ENCODE results near the gene UST. TPM values are rescaled to one million over a fixed set of nuclear protein-coding genes. Genes with fewer than 3 reads are reported as not detected.
A peak's percentile ranks its signal among the peaks of the same experiment; 100 is the strongest.
"Not testable (repeated sequence)": the region's sequence is repeated elsewhere in the genome, so short reads cannot be mapped to it uniquely, and the experiment has no call there.

The UST gene
- polyA plus RNA-seq, 1 donor: 5.8 TPM

- no peak for DNase-seq
These were observed 19.3 kb downstream of the UST start for GRCh38 chr6:148765898-148766808.

DNA sequence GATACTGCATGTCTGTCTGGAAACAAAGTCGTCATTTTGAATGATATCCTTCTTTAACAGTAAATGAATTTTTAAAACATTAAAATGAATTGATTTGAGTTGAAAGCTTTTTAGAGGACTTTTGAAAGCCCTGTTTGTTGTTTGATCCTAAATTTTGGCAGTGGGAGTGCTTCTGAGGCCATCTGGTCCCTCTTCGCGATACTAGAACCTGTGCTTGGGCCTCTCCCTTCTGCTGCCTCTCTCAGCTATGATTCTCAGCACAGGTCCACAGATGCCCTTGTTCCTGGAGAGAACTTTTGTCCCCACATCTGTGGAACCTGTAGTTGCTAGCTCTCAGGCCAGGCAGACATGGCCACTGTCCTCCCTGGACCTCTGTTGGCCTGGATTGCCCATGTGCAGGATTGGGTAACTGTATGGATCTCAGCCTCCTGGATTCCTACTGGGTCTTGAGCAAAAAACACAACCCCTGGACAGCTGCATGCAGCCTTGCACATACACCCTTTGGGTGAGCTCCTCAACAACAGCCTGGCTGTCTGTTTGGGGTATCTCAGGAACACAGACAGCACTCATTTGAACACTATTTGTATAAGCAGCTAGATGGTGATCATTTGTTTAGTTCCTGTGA is 21.9 kb downstream of the UST start:
- DNase-seq: no peak

DNA sequence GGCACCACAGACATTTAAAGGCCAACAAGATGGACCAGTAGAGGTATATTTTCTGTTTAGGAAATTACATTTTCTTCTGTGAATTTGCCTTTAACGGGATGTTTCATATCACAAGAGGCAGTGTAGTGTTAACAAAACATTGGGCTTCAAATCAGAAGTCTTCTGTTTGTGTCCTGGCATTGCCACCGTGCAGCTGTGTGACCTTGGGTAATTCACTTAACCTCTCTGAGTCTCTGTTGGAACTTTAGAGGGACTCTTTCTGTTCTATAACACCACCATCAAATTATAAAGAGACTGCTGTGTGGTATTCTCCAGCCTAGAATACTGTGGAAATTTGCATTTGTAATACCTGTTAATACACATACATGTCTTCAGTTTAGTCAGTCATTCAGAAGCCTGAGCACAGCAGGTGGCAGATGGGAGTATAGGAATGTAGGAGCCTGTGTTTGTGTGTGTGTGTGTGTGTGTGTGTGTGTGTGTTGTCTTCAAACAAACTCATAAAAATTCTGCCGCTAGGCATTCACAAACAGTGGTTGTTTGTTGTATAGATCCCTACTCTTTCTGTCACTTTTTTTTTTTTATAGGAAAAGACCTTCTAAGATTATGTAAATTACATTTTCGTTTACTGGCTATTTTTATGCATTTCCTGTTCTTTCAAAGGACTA is 22.6 kb downstream of the UST start:
- DNase-seq: no peak

DNA sequence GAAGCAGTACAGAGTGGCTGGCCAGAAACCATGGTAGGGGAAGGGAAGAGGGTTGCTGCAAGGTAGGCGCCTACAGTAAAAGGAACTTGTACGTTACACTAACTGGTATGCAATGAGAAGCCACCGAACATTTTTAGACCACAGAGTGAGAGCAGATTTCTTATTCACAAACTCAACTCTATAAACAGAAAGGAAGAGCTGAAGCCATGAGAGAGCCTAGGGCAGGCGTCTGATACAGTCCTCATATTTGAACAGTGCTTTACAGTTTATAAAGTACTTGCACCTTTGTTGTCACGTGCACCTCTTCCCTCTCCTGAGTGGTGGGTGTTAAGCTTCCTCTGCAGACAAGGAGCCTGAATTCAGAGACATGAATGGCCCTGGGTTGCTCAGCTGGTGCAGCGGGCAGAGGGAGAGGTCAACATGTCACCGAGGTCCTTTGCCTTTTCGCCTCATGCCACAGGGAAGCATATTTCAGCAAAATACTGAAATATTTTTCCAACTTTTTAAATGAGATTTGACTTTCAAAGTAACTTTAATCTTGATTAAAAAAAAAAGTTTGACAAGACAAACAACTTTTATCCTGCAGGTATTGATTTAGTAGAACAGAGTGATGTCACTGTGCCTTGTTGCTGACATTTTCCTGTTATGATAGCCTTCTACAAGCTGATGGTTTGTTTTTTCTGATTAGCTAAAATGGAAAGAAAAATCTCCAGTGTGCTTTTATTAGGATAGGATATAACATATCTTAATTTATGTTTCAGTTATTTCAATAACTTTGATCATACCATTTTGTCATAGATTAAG is 23.8 kb downstream of the UST start:
- DNase-seq: no peak

DNA sequence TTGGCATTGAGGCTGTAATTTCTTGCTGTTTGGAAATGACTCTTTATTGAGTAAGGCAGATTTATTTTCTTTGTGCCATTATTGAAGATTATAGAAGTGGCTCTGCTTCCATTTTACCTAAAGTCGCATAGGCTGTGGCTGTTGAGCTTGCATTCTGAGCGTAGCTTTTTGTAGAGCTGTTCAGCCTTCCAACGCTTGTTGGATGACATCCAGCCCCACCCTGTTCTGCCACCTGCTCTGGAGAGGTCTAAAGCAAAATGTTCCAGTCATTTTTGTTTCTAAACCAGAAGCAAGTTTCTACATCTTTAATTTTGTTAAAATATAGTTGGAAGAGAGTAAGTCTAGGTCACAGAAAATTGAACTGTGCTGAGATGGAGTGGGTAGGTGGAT is 24.4 kb downstream of the UST start:
- DNase-seq: no peak

- DNase-seq: no peak
These were observed 25.2 kb downstream of the UST start for GRCh38 chr6:148771896-148772554.

DNA sequence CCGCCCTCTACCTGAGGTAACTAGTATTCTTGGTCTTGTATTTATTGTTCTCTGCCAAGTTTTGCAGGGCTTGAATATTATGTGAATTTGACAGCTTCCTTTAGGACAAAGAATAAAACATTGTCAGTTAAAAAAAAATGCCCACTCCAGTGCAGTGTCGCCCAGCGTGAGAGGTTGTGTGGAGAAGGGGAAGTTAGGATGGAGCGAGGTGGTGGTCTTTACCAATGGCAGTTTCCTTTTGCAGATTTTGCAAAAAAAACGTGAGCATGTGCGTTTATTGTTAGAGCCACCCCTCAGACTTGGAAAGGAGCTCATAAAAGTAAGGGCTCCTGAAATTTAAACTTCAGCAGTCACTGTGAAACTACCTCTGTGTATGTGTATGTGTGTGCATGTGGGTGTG is 28.3 kb downstream of the UST start:
- no peak for DNase-seq

- peak; percentile 76 for DNase-seq
These were observed 29.8 kb downstream of the UST start for GRCh38 chr6:148776321-148777308.

DNA sequence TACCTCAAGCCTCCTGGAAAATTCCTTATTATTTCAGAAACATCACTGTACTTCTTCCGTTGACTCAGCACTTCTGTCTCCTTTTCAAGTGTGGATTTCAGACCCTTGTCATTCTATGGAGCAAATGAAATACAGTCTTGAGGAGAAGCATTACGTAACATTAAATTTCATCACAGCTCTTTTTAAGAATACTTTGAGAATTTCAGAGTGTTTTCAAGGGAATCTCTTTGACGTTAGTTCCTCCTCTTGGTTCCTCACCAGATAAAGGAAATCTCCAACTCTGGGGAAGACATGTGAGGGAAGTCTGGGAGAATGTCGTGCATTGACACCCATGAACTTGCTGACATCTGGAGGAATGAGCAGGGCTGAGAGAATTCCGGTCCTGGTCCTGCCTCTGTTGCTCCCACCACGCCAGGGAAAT is 32.3 kb downstream of the UST start:
- DNase-seq: no peak

DNA sequence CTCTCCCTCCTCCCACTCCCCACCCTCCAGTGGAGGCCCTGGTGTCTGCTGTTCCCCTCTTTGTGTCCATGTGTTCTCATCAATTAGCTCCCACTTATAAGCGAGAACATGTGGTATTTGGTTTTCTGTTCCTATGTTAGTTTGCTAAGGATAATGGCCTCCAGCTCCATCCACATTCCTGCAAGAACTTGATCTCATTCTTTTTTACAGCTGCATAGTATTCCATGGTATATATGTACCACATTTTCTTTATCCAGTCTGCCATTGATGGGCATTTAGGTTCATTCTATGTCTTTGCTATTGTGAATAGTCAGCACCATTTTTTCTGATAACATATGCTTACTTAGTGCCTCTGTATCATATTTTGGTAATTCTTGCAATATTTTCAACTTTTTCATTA is 33.6 kb downstream of the UST start:
- DNase-seq: not testable (repeated sequence)

DNA sequence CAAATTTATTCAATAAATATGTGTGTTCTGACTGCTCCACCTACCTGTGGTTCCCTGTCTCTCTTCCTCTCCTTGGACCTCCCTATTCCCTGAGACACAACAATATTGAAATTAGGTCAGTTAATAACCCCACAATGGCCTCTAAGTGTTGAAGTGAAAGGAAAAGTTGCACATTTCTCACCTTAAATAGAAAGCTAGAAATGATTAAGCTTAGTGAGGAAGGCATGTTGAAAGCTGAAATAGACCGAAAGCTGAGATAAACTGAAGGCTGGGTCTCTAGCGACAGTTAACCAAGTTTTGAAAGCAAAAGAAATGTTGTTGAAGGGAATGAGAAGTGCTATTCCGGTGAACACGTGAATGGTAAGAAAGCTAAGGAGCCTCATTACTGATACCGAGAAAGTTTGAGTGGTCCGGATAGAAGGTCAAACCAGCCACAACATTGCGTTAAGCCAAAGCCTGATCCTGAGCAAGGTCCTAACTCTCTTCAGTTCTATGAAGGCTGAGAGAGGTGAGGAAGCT is 34.1 kb downstream of the UST start:
- DNase-seq: no peak

- DNase-seq: no peak
These were observed 43.1 kb downstream of the UST start for GRCh38 chr6:148789948-148790347.

GRCh38 chr6:148790404-148790803 is 43.6 kb downstream of the UST start:
- DNase-seq: no peak

DNA sequence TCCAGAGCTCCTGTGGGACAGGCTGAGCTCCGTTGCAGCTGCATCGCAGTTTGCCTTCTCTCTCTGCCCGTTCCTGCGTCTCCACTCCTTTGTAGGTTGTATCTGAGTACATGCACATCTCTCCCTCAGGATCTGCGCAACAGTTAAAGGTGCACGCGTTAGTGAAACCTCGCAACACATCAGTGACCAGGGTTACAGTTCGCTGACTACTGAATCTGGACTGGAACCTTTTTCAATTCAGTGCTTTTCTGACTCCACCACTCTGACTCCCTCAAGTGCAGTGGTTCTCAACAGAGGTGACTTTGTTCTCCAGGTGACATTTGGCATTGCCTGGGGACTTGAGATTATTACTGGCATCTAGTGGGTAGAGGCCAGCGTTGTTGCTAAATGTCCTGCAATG is 44.0 kb downstream of the UST start:
- DNase-seq: no peak

DNA sequence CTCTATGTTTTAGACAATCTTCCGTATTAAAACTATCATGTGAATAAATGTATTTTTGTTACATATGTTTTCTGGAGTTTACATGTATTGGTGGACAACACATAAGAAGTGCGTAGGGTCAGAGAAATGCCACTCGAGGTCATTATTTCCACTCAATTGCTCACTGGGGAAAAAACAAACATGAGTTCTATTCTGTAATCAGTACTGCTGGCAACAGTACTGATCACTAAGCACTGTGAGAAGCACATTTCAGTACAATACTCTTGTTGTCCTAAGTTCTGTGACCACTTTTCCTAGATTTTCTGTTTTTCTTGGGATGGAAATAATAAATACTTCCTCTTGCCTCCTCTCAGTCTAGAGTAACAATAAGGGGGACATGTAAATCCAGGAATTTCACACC is 44.5 kb downstream of the UST start:
- no peak for DNase-seq

DNA sequence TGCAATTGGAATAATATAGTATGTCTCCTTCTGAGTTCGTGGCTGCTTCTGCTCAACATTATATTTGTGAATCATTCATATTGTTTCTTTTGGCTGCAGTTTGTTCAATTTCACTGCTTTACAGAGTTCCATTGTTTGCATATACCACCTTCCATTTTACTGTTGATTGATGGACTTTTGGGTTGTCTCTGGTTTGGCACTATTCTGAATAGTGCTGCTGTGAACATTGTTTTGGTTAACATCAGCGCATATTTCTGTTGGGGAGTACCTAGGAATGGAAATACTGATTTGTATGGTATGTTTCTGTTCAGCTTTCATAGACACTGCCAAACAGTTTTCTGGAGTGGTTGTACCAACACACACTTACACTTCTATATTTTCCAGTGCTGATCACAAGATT is 46.9 kb downstream of the UST start:
- no peak for DNase-seq

- DNase-seq: no peak
These were observed 48.0 kb downstream of the UST start for GRCh38 chr6:148794797-148795196.

- no peak for DNase-seq
These were observed 48.7 kb downstream of the UST start for GRCh38 chr6:148795563-148795962.

DNA sequence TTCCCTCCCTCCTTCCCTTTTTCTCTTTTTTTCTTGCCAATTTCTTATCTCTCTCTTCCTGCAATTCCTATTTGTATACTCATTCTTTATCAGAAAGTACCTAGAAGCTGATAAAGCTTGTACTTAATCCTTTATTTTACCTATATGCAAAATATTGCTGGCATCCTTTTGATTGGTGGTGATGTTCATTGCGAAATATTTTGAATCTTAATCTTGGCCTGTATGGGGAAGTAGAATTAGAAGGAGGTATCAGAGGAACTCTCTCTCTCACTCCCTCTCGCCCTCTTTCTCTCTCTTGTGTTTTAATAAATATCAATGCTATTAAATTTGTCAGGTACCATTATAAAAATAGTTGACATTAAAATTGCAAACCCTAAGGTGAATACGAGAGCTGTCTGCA is 52.8 kb downstream of the UST start:
- no peak for DNase-seq

DNA sequence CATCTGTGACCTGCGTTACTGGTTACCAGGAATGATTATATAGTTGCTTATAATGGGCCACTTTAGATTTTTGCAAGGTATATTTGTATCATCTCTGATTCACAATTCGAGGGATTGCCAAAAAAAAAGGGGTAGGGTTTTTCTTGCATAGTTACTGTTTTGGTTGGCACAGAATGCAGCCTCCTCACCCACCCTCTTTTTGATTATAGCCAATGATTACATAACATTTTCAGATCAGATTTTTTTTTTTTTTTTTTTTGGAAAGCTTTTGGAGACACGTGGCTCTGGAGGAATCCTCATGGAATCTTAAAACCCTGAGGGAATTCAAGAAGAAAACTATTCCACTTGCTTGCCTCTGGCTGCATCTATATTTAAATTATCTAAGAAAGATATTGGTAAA is 53.7 kb downstream of the UST start:
- no peak for DNase-seq

DNA sequence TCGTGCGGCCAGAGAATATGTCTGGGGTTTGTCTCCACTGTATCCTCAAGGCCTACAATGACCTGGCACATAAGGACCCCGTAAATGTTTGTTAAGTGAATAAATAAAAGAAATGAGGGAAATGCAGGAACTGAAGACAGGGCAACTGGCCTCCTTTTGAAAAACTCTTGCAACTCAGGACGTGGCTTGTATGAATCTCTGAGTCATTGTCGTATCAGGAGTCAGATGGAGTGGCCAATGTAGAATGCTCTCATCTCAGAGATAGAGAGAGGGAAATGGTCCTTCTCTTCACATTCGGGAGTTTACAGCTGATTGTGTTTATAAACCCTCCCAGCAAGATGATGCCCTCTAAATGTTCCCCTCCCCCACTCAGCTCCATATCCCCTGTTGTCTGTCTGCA is 57.1 kb downstream of the UST start:
- DNase-seq: no peak

All from hindlimb muscle (tissue), 1 donor.